ENCODE data around the gene NR3C2. TPM values are rescaled to one million over a fixed set of nuclear protein-coding genes. Genes with fewer than 3 reads are reported as not detected.
"Not testable (repeated sequence)": the region's sequence is repeated elsewhere in the genome, so short reads cannot be mapped to it uniquely, and the experiment has no call there.

NR3C2 gene
- total RNA-seq, 1 experiment from 2014 or later, result 0.16 TPM

GRCh38 chr4:148090029-148090428, 352.2 kb downstream of the NR3C2 start:
- no TSS peak for BruUV-seq (replicated peaks)
- no peaks in the 10 kb centered on the region for H3K27me3 ChIP-seq (replicated peaks; ENCODE audit: control insufficient read depth, insufficient read depth, low read length)
- no peak overlapping the region for H3K27ac Mint-ChIP-seq (ENCODE audit: unreplicated experiment)
- H3K9me3 Mint-ChIP-seq (ENCODE audit: unreplicated experiment), result peaks cover 15% of the 10 kb centered on the region
- H3K4me1 Mint-ChIP-seq (ENCODE audit: low read depth, unreplicated experiment), result no peaks in the 10 kb centered on the region
- intact Hi-C loops (cut with micrococcal nuclease; ENCODE audit: unreplicated experiment), result no loop called here
- H3K36me3 Mint-ChIP-seq (ENCODE audit: insufficient read depth, unreplicated experiment), result no peaks in the 10 kb centered on the region
- no peak for DNase-seq
- H3K4me3 ChIP-seq (ENCODE audit: low read depth, low read length), result no peak overlapping the region
- ChIA-PET CTCF (no interaction called here), POLR2A (no interaction called here)
- no peaks in the 10 kb centered on the region for H3K27me3 Mint-ChIP-seq (ENCODE audit: insufficient read depth, unreplicated experiment)
- no peak overlapping the region for H3K4me3 Mint-ChIP-seq (ENCODE audit: unreplicated experiment)
- H3K9me3 ChIP-seq, result no peaks in the 10 kb centered on the region
- TF ChIP-seq CTCF (IDR thresholded peaks at IDR 0.05; ENCODE audit: insufficient read depth in 1 of 2, low read depth in 1 of 2, low read length in 1 of 2, severe bottlenecking in 1 of 2, unreplicated experiment in 1 of 2), result no peak
- no peaks in the 10 kb centered on the region for H3K36me3 ChIP-seq (ENCODE audit: control insufficient read depth, insufficient read depth, low read length)
- H3K4me1 ChIP-seq, result no peaks in the 10 kb centered on the region

GRCh38 chr4:148089624-148090023, 352.6 kb downstream of the NR3C2 start:
- H3K9me3 Mint-ChIP-seq (ENCODE audit: unreplicated experiment), result peaks cover 18% of the 10 kb centered on the region
- no peak overlapping the region for H3K4me3 Mint-ChIP-seq (ENCODE audit: unreplicated experiment)
- H3K27me3 Mint-ChIP-seq (ENCODE audit: insufficient read depth, unreplicated experiment), result no peaks in the 10 kb centered on the region
- Histone ChIP-seq H3K27me3 (replicated peaks; ENCODE audit: control insufficient read depth, insufficient read depth, low read length) (no peaks in the 10 kb centered on the region), H3K4me3 (ENCODE audit: low read depth, low read length) (no peak overlapping the region), H3K36me3 (ENCODE audit: control insufficient read depth, insufficient read depth, low read length) (no peaks in the 10 kb centered on the region), H3K9me3 (no peaks in the 10 kb centered on the region), H3K4me1 (no peaks in the 10 kb centered on the region)
- ChIA-PET POLR2A (no interaction called here), CTCF (no interaction called here)
- no peak for TF ChIP-seq CTCF (IDR thresholded peaks at IDR 0.05; ENCODE audit: insufficient read depth in 1 of 2, low read depth in 1 of 2, low read length in 1 of 2, severe bottlenecking in 1 of 2, unreplicated experiment in 1 of 2)
- H3K27ac Mint-ChIP-seq (ENCODE audit: unreplicated experiment), result no peak overlapping the region
- no peaks in the 10 kb centered on the region for H3K4me1 Mint-ChIP-seq (ENCODE audit: low read depth, unreplicated experiment)
- DNase-seq, result no peak
- intact Hi-C loops (cut with micrococcal nuclease; ENCODE audit: unreplicated experiment), result no loop called here
- BruUV-seq (replicated peaks), result no TSS peak
- H3K36me3 Mint-ChIP-seq (ENCODE audit: insufficient read depth, unreplicated experiment), result peaks cover under 1% of the 10 kb centered on the region

- DNase-seq; H3K36me3 ChIP-seq (ENCODE audit: control insufficient read depth, insufficient read depth, low read length); POLR2A ChIA-PET; H3K4me1 Mint-ChIP-seq (ENCODE audit: low read depth, unreplicated experiment); CTCF ChIA-PET; H3K9me3 ChIP-seq; H3K4me3 ChIP-seq (ENCODE audit: low read depth, low read length); intact Hi-C loops (cut with micrococcal nuclease; ENCODE audit: unreplicated experiment); H3K4me1 ChIP-seq; H3K27me3 ChIP-seq (replicated peaks; ENCODE audit: control insufficient read depth, insufficient read depth, low read length); H3K27ac Mint-ChIP-seq (ENCODE audit: unreplicated experiment); H3K27me3 Mint-ChIP-seq (ENCODE audit: insufficient read depth, unreplicated experiment); H3K36me3 Mint-ChIP-seq (ENCODE audit: insufficient read depth, unreplicated experiment); BruUV-seq (replicated peaks); H3K4me3 Mint-ChIP-seq (ENCODE audit: unreplicated experiment): not testable (repeated sequence)
- H3K9me3 Mint-ChIP-seq (ENCODE audit: unreplicated experiment), result peaks cover 32% of the 10 kb centered on the region
Observed at GRCh38 chr4:148083073-148083472, 359.1 kb downstream of the NR3C2 start.

- Mint-ChIP-seq H3K9me3 (ENCODE audit: unreplicated experiment) (peaks cover 25% of the 10 kb centered on the region), H3K4me1 (ENCODE audit: low read depth, unreplicated experiment) (no peaks in the 10 kb centered on the region), H3K27me3 (ENCODE audit: insufficient read depth, unreplicated experiment) (no peaks in the 10 kb centered on the region), H3K36me3 (ENCODE audit: insufficient read depth, unreplicated experiment) (peaks cover 6% of the 10 kb centered on the region), H3K27ac (ENCODE audit: unreplicated experiment) (peak overlapping the region; percentile 56), H3K4me3 (ENCODE audit: unreplicated experiment) (no peak overlapping the region)
- intact Hi-C loops (cut with micrococcal nuclease; ENCODE audit: unreplicated experiment), result no loop called here
- H3K9me3 ChIP-seq, result no peaks in the 10 kb centered on the region
- no TSS peak for BruUV-seq (replicated peaks)
- no peak for DNase-seq
- POLR2A ChIA-PET, result no interaction called here
- no peak overlapping the region for H3K4me3 ChIP-seq (ENCODE audit: low read depth, low read length)
- no peak for TF ChIP-seq CTCF (IDR thresholded peaks at IDR 0.05; ENCODE audit: insufficient read depth in 1 of 2, low read depth in 1 of 2, low read length in 1 of 2, severe bottlenecking in 1 of 2, unreplicated experiment in 1 of 2)
- no peaks in the 10 kb centered on the region for H3K4me1 ChIP-seq
- CTCF ChIA-PET, result no interaction called here
- no peaks in the 10 kb centered on the region for H3K27me3 ChIP-seq (replicated peaks; ENCODE audit: control insufficient read depth, insufficient read depth, low read length)
- H3K36me3 ChIP-seq (ENCODE audit: control insufficient read depth, insufficient read depth, low read length), result no peaks in the 10 kb centered on the region
Observed at GRCh38 chr4:148081745-148082144, 360.5 kb downstream of the NR3C2 start.
